ENCODE results near the gene RERG. TPM values are rescaled to one million over a fixed set of nuclear protein-coding genes. Genes with fewer than 3 reads are reported as not detected.
A peak's percentile ranks its signal among the peaks of the same experiment; 100 is the strongest.

The RERG gene
- total and polyA plus RNA-seq, 5 donors from 2014 or later = not detected

- no peaks in the 10 kb centered on the region for H3K4me1 ChIP-seq (ENCODE audit: control insufficient read depth, insufficient read depth, low read length, poor library complexity, severe bottlenecking)
- Mint-ChIP-seq H3K36me3 (no peaks in the 10 kb centered on the region), H3K4me1 (no peaks in the 10 kb centered on the region), H3K27me3 (peaks cover 44% of the 10 kb centered on the region), H3K4me3 (no peak overlapping the region), H3K9me3 (peaks cover 0 to under 1% (median 0%) of the 10 kb centered on the region in 7 donors), H3K27ac (no peak overlapping the region)
- no peaks in the 10 kb centered on the region for H3K36me3 ChIP-seq (ENCODE audit: control insufficient read depth, insufficient read depth, low read length)
- no peak overlapping the region for H3K27ac ChIP-seq (ENCODE audit: insufficient read depth, low read length, poor library complexity, severe bottlenecking)
- ATAC-seq (ENCODE audit: low read depth in 2 of 2) (no peak), DNase-seq (no peak)
- H3K4me3 ChIP-seq (ENCODE audit: low read depth, low read length) = no peak overlapping the region
- H3K9me3 ChIP-seq (ENCODE audit: control insufficient read depth in 2 of 2, low read length in 2 of 2) = no peaks in the 10 kb centered on the region
- peaks cover 2% of the 10 kb centered on the region for H3K27me3 ChIP-seq (ENCODE audit: control insufficient read depth, insufficient read depth, low read length)
Measured at GRCh38 chr12:15206338-15206737, 14.9 kb downstream of the RERG start.

- H3K36me3 ChIP-seq (ENCODE audit: control insufficient read depth, insufficient read depth, low read length) = no peaks in the 10 kb centered on the region
- Mint-ChIP-seq H3K36me3 (no peaks in the 10 kb centered on the region), H3K4me3 (no peak overlapping the region), H3K27me3 (peaks cover 35% of the 10 kb centered on the region), H3K4me1 (no peaks in the 10 kb centered on the region), H3K27ac (no peak overlapping the region), H3K9me3 (no peaks in the 10 kb centered on the region)
- no peaks in the 10 kb centered on the region for H3K9me3 ChIP-seq (ENCODE audit: control insufficient read depth in 2 of 2, low read length in 2 of 2)
- no peak overlapping the region for H3K4me3 ChIP-seq (ENCODE audit: low read depth, low read length)
- H3K27ac ChIP-seq (ENCODE audit: insufficient read depth, low read length, poor library complexity, severe bottlenecking) = no peak overlapping the region
- H3K27me3 ChIP-seq (ENCODE audit: control insufficient read depth, insufficient read depth, low read length) = peaks cover 2% of the 10 kb centered on the region
- no peak for DNase-seq
- no peaks in the 10 kb centered on the region for H3K4me1 ChIP-seq (ENCODE audit: control insufficient read depth, insufficient read depth, low read length, poor library complexity, severe bottlenecking)
- ATAC-seq (ENCODE audit: low read depth in 2 of 2) = no peak
Measured at GRCh38 chr12:15205341-15206010, 15.7 kb downstream of the RERG start.

GRCh38 chr12:15201456-15201855 is 19.8 kb downstream of the RERG start:
- DNase-seq = no peak
- H3K27me3 Mint-ChIP-seq = peaks cover 13% of the 10 kb centered on the region

GRCh38 chr12:15201056-15201455 is 20.2 kb downstream of the RERG start:
- H3K4me3 ChIP-seq (ENCODE audit: low read depth, low read length) = no peak overlapping the region
- no peaks in the 10 kb centered on the region for H3K9me3 ChIP-seq (ENCODE audit: control insufficient read depth in 2 of 2, low read length in 2 of 2)
- H3K27ac ChIP-seq (ENCODE audit: insufficient read depth, low read length, poor library complexity, severe bottlenecking) = no peak overlapping the region
- no peaks in the 10 kb centered on the region for H3K36me3 Mint-ChIP-seq
- no peaks in the 10 kb centered on the region for H3K36me3 ChIP-seq (ENCODE audit: control insufficient read depth, insufficient read depth, low read length)
- DNase-seq = no peak
- H3K4me1 ChIP-seq (ENCODE audit: control insufficient read depth, insufficient read depth, low read length, poor library complexity, severe bottlenecking) = no peaks in the 10 kb centered on the region
- peaks cover 2% of the 10 kb centered on the region for H3K27me3 ChIP-seq (ENCODE audit: control insufficient read depth, insufficient read depth, low read length)
- ATAC-seq (ENCODE audit: low read depth in 2 of 2) = no peak
- H3K27me3 Mint-ChIP-seq = peaks cover 13% of the 10 kb centered on the region
- peak overlapping the region in 1 of 3 donors; percentile 6 for H3K27ac Mint-ChIP-seq
- no peaks in the 10 kb centered on the region for H3K4me1 Mint-ChIP-seq
- H3K9me3 Mint-ChIP-seq = no peaks in the 10 kb centered on the region
- no peak overlapping the region for H3K4me3 Mint-ChIP-seq

More at GRCh38 chr12:15201456-15201855, 19.8 kb downstream of the RERG start:
- Histone ChIP-seq H3K4me1 (ENCODE audit: control insufficient read depth, insufficient read depth, low read length, poor library complexity, severe bottlenecking) (no peaks in the 10 kb centered on the region), H3K27me3 (ENCODE audit: control insufficient read depth, insufficient read depth, low read length) (peaks cover 2% of the 10 kb centered on the region), H3K4me3 (ENCODE audit: low read depth, low read length) (no peak overlapping the region), H3K27ac (ENCODE audit: insufficient read depth, low read length, poor library complexity, severe bottlenecking) (no peak overlapping the region), H3K9me3 (ENCODE audit: control insufficient read depth in 2 of 2, low read length in 2 of 2) (no peaks in the 10 kb centered on the region), H3K36me3 (ENCODE audit: control insufficient read depth, insufficient read depth, low read length) (no peaks in the 10 kb centered on the region)
- Mint-ChIP-seq H3K27ac (no peak overlapping the region), H3K4me1 (no peaks in the 10 kb centered on the region), H3K36me3 (no peaks in the 10 kb centered on the region), H3K9me3 (no peaks in the 10 kb centered on the region), H3K4me3 (no peak overlapping the region)
- no peak for ATAC-seq (ENCODE audit: low read depth in 2 of 2)

- H3K27ac ChIP-seq (ENCODE audit: insufficient read depth, low read length, poor library complexity, severe bottlenecking) = no peak overlapping the region
- H3K9me3 ChIP-seq (ENCODE audit: control insufficient read depth in 2 of 2, low read length in 2 of 2) = no peaks in the 10 kb centered on the region
- no peaks in the 10 kb centered on the region for H3K4me1 Mint-ChIP-seq
- ATAC-seq (ENCODE audit: low read depth in 2 of 2) = no peak
- H3K9me3 Mint-ChIP-seq = no peaks in the 10 kb centered on the region
- H3K4me3 Mint-ChIP-seq = no peak overlapping the region
- H3K4me3 ChIP-seq (ENCODE audit: low read depth, low read length) = no peak overlapping the region
- H3K4me1 ChIP-seq (ENCODE audit: control insufficient read depth, insufficient read depth, low read length, poor library complexity, severe bottlenecking) = no peaks in the 10 kb centered on the region
- no peaks in the 10 kb centered on the region for H3K36me3 ChIP-seq (ENCODE audit: control insufficient read depth, insufficient read depth, low read length)
- H3K27me3 ChIP-seq (ENCODE audit: control insufficient read depth, insufficient read depth, low read length) = peaks cover 2% of the 10 kb centered on the region
- no peaks in the 10 kb centered on the region for H3K36me3 Mint-ChIP-seq
- H3K27me3 Mint-ChIP-seq = peaks cover 13% of the 10 kb centered on the region
- DNase-seq = no peak
- peak overlapping the region in 1 of 3 donors; percentile 6 for H3K27ac Mint-ChIP-seq
Measured at GRCh38 chr12:15200641-15201040, 20.6 kb downstream of the RERG start.

GRCh38 chr12:15199930-15200329 is 21.3 kb downstream of the RERG start:
- DNase-seq = no peak
- no peaks in the 10 kb centered on the region for H3K4me1 Mint-ChIP-seq
- H3K36me3 Mint-ChIP-seq = no peaks in the 10 kb centered on the region
- H3K27ac Mint-ChIP-seq = no peak overlapping the region
- no peak overlapping the region for H3K27ac ChIP-seq (ENCODE audit: insufficient read depth, low read length, poor library complexity, severe bottlenecking)
- H3K4me1 ChIP-seq (ENCODE audit: control insufficient read depth, insufficient read depth, low read length, poor library complexity, severe bottlenecking) = no peaks in the 10 kb centered on the region
- peaks cover 13% of the 10 kb centered on the region for H3K27me3 Mint-ChIP-seq
- H3K4me3 Mint-ChIP-seq = no peak overlapping the region
- no peak for ATAC-seq (ENCODE audit: low read depth in 2 of 2)
- H3K9me3 ChIP-seq (ENCODE audit: control insufficient read depth in 2 of 2, low read length in 2 of 2) = no peaks in the 10 kb centered on the region
- no peak overlapping the region for H3K4me3 ChIP-seq (ENCODE audit: low read depth, low read length)
- H3K27me3 ChIP-seq (ENCODE audit: control insufficient read depth, insufficient read depth, low read length) = peaks cover 2% of the 10 kb centered on the region
- H3K36me3 ChIP-seq (ENCODE audit: control insufficient read depth, insufficient read depth, low read length) = no peaks in the 10 kb centered on the region
- no peaks in the 10 kb centered on the region for H3K9me3 Mint-ChIP-seq

- H3K4me1 ChIP-seq (ENCODE audit: control insufficient read depth, insufficient read depth, low read length, poor library complexity, severe bottlenecking) = no peaks in the 10 kb centered on the region
- Mint-ChIP-seq H3K4me1 (no peaks in the 10 kb centered on the region), H3K4me3 (no peak overlapping the region), H3K27ac (no peak overlapping the region), H3K27me3 (no peaks in the 10 kb centered on the region), H3K9me3 (no peaks in the 10 kb centered on the region), H3K36me3 (no peaks in the 10 kb centered on the region)
- no peaks in the 10 kb centered on the region for H3K36me3 ChIP-seq (ENCODE audit: control insufficient read depth, insufficient read depth, low read length)
- DNase-seq = no peak
- H3K27me3 ChIP-seq (ENCODE audit: control insufficient read depth, insufficient read depth, low read length) = peaks cover 9% of the 10 kb centered on the region
- H3K4me3 ChIP-seq (ENCODE audit: low read depth, low read length) = no peak overlapping the region
- H3K27ac ChIP-seq (ENCODE audit: insufficient read depth, low read length, poor library complexity, severe bottlenecking) = no peak overlapping the region
- ATAC-seq (ENCODE audit: low read depth in 2 of 2) = no peak
- H3K9me3 ChIP-seq (ENCODE audit: control insufficient read depth in 2 of 2, low read length in 2 of 2) = no peaks in the 10 kb centered on the region
Measured at GRCh38 chr12:15196678-15197505, 24.3 kb downstream of the RERG start.
